DMS114 treated with DMSO at 0.1 percent for 48 hours (cell line): ENCODE results near the gene GPR143.
"Not testable (repeated sequence)": the region's sequence is repeated elsewhere in the genome, so short reads cannot be mapped to it uniquely, and the experiment has no call there.

Source experiments
- DNase-seq: peaks from one replicate; lab custom pipeline; 2025; ENCODE audit not compliant: unreplicated experiment; lab: John Stamatoyannopoulos, UW

Gene GPR143

GRCh38 chrX:9765737-9766097 is at the start of gene GPR143:
Gene GPR143, minus strand, starts transcription at chrX:9765847. Its CDS starts 30 bp downstream, at chrX:9765817.
- no peak for DNase-seq

GRCh38 chrX:9811086-9811485 is 45.4 kb upstream of the GPR143 start:
- DNase-seq = not testable (repeated sequence)

- DNase-seq = not testable (repeated sequence)
These were observed 44.2 kb upstream of the GPR143 start for GRCh38 chrX:9809876-9810275.

GRCh38 chrX:9807355-9808182 is 41.9 kb upstream of the GPR143 start:
- no peak for DNase-seq

- no peak for DNase-seq
These were observed 40.3 kb upstream of the GPR143 start for GRCh38 chrX:9805956-9806355.

- no peak for DNase-seq
These were observed 38.8 kb upstream of the GPR143 start for GRCh38 chrX:9804444-9804843.

GRCh38 chrX:9802737-9803136 is 37.1 kb upstream of the GPR143 start:
- no peak for DNase-seq

GRCh38 chrX:9797384-9798360 is 32.0 kb upstream of the GPR143 start:
- no peak for DNase-seq

- no peak for DNase-seq
These were observed 28.8 kb upstream of the GPR143 start for GRCh38 chrX:9794495-9794894.

GRCh38 chrX:9790866-9791265 is 25.2 kb upstream of the GPR143 start:
- DNase-seq = no peak

GRCh38 chrX:9789555-9789954 is 23.9 kb upstream of the GPR143 start:
- no peak for DNase-seq

- DNase-seq = no peak
These were observed 23.3 kb upstream of the GPR143 start for GRCh38 chrX:9788911-9789310.

- no peak for DNase-seq
These were observed 21.4 kb upstream of the GPR143 start for GRCh38 chrX:9786798-9787635.

GRCh38 chrX:9785944-9786797 is 20.5 kb upstream of the GPR143 start, which contains the start of gene SHROOM2:
Gene SHROOM2, plus strand, starts transcription at chrX:9786429. Its CDS starts 117 bp downstream, at chrX:9786546.
- no peak for DNase-seq

- DNase-seq = no peak
These were observed 19.8 kb upstream of the GPR143 start for GRCh38 chrX:9785254-9785943.

- DNase-seq = no peak
These were observed 18.7 kb upstream of the GPR143 start for GRCh38 chrX:9784332-9784731.

- no peak for DNase-seq
These were observed 16.3 kb upstream of the GPR143 start for GRCh38 chrX:9781941-9782340.

GRCh38 chrX:9775930-9776329 is 10.3 kb upstream of the GPR143 start:
- no peak for DNase-seq

GRCh38 chrX:9772943-9773342 is 7.3 kb upstream of the GPR143 start:
- DNase-seq = no peak
